T follicular helper cell (primary cell): ENCODE measurements around the gene AQP10.
"Not testable (repeated sequence)": the region's sequence is repeated elsewhere in the genome, so short reads cannot be mapped to it uniquely, and the experiment has no call there.

Experiments
- DNase-seq: peaks from one replicate; pipeline ENCODE4 v3.0.0-alpha.2; 2020; ENCODE audit warnings: low read depth

AQP10 gene

GRCh38 chr1:154344977-154345837 lies 24.3 kb downstream of the AQP10 start:
- peak; percentile 72 for DNase-seq

DNA sequence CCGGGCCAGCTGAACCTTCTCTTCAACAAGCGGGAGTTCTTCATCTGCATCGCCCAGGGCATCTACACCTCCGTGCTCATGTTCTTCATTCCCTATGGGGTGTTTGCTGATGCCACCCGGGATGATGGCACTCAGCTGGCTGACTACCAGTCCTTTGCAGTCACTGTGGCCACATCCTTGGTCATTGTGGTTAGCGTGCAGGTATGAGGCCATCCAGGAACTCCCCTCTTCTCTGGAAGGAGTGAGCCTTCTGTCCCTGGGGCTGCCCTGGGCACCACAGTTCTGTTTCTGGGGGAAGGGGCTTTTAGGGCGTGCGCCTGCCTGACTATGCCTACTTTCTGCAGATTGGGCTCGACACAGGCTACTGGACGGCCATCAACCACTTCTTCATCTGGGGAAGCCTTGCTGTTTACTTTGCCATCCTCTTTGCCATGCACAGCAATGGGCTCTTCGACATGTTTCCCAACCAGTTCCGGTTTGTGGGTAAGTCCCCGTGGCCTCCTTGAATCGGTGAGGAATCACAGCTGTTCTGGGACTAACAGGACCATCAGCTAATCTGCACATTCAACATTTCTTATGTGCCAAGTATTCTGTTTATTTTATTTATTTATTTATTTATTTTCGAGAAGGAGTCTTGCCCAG lies 25.5 kb downstream of the AQP10 start:
- DNase-seq, result no peak

- DNase-seq, result no peak
These were observed 27.1 kb downstream of the AQP10 start for GRCh38 chr1:154347961-154348360.

- no peak for DNase-seq
These were observed 27.7 kb downstream of the AQP10 start for GRCh38 chr1:154348429-154349076.

- DNase-seq, result no peak
These were observed 28.2 kb downstream of the AQP10 start for GRCh38 chr1:154349121-154349520.

DNA sequence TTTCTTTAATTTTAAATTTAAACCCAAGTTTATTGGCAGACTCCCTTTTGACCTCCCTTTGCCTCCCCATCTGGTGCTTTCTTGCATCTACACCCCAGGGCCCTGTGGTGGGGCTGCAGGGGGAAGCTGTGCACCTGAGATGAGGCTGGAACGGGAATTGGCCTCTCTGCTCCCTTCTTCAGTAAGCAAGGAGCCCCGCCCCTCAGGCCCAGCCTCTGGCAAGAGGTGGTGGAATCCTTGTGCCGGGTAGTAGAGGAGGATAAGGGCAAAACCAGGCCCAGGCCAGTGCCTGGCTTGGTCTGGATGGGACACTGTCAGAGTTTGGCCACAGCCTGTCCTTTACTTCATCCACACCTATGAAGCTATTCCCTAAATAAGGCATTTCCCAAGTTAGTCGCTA lies 29.5 kb downstream of the AQP10 start:
- DNase-seq, result no peak

DNA sequence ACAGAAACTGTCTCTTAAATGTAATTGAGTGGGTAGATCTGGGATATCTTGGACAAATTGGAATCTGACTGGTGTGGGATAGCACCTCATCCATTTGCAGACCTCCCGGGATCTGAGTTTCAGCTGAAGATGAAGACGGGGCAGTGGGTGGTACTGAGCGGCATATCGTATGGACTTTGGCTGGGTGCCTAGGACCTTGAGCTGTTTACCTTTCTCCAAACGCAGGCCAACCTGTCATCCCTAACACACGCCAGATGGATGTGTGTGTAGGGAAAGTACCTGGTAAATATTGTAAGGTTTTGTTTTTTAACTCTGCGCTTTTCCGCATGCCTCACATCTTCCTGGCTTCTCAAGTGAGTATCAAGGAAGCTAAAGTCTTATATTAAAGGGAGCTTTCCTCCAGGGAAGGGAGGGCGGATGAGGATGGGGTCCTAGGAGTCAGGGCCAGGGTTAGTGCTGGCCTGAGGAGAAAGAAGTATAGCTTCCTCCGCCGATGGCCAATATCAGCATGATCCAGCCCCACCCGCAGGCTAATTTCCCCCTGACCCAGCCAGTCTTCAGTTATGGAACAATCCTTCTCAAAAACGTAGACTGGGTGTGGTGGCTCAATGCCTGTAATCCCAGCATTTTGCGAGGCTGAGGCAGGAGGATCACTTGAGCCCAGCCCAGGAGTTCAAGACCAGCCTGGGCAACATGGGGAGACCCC lies 30.6 kb downstream of the AQP10 start:
- no peak for DNase-seq

- DNase-seq, result no peak
These were observed 31.3 kb downstream of the AQP10 start for GRCh38 chr1:154352245-154352580.

DNA sequence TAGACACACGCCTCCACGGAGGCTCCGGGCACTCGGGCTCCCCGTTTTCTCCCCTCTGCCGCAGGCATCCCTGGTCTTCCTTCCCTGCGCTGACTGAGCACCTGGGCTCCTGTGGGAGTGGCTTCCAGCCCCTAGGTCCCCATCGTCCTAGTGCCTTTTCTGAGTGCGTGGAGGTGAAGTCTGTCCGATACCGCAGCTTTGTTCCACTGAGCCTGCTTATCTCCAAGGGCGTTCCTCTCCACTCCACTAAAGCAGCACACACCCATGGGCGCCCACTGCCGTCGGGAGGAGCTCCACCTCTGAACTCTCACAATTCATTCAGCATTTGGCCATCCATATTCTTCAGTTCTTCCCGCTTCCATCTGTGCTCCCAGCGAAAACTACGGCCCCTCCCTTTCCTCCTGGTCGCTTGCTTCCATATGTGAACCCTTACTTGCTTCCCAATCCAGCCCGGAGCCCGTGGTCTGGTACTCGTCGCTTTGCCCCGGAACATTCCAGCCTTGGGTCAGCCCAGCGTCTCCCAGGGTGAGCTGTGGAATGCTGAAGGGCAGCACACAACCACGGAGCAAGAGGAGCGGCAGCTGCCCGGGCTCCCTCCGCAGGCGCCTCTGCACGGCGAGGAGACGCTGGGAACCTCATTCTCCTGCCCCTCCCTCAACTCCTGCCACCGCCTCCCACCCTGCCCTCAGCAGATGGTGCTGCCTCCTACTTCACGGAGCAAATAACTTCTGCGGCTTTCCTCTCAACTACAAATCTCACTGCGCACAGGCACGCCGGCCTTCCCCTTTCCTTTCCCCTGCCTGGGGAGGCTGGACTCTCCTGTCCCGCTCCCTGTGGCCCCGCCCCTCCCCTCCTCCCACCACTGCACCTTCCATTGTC lies 31.9 kb downstream of the AQP10 start:
- peak; percentile 31 for DNase-seq

DNA sequence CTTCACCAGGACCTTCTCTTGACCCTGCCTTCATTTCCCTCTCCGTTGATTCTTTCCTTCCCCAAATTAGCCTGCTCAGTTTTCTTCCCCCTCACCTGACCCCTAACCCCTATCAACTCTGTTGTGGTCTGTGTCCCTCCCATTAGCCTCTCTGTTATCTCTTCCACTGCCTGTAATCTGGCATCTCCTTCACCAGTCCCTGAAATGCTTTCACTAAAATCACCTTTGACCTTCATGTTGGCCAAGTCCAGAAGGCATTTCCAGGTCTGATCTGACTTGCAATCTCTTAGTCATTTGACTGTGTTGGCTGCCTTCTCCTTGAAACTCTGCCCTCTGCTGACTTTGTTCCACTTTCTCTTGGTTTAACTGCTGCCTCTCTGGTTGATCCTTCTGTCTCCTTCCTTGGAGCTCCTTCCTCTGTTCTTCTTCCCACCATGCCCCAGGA lies 32.6 kb downstream of the AQP10 start:
- no peak for DNase-seq

DNA sequence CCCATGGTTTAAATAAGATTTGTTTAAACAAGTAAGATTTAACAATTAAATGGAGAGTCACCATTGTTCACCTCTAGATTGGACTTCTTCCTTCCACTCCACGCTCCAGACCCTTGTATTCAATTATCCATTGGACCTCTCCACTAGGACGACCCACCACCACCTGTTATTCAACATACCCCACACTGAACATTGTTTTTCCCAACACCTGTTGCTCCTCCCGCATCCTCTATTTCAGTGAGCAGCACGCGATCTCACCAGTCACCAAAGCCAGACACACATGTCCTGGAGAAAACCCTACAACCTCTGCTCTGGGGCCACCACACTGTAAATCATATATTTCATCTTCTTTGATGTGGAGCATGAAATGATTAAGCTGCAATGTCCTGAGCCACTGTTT lies 33.1 kb downstream of the AQP10 start:
- no peak for DNase-seq

GRCh38 chr1:154358519-154358918 lies 37.6 kb downstream of the AQP10 start:
- no peak for DNase-seq

DNA sequence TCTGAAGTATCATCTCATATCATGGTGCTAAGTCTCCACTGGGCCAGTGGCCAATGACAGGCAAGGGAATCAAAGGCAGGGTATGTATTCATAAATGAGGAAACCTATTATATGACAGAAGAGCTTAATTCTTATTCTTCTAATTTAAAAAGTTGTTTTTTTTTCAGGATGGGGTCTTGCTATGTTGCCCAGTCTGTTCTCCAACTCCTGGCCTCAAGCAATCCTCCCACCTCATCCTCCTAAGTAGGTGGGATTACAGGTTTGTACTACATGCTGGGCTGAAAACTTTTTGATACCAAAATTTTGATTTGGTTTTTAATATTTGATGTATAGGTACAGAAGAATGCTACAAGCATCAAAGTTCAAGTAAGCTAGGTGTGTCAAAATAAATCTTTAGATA lies 39.4 kb downstream of the AQP10 start:
- DNase-seq, result no peak

- not testable (repeated sequence) for DNase-seq
These were observed 40.0 kb downstream of the AQP10 start for GRCh38 chr1:154360881-154361280.

GRCh38 chr1:154361357-154361756 lies 40.5 kb downstream of the AQP10 start:
- DNase-seq, result no peak

- no peak for DNase-seq
These were observed 50.5 kb downstream of the AQP10 start for GRCh38 chr1:154371436-154371835.

DNA sequence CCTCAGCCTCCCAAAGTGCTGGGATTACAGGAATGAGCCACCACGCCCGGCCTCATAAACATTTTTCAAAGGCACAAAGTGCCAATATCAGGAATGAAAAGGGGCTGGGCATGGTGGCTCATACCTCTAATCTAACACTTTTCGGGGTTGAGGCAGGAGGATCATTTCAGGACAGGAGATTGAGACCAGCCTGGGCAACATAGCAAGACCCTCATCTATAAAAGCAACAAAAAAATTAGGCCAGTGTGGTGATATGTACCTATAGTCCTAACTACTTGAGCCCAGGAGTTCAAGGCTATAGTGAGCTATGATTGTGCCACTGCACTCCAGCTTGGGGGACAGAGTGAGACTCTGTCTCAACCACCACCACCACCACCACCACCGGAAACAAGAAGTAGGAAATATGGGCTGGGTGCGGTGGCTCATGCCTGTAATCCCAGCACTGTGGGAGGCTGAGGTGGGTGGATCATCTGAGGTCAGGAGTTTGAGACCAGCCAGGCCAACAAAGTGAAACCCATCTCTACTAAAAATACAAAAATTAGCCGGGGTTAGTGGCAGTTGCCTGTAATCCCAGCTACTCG lies 53.0 kb downstream of the AQP10 start:
- not testable (repeated sequence) for DNase-seq
